Kidney (tissue), 14 donors: ENCODE measurements around the gene FLRT2. TPM values are rescaled to one million over a fixed set of nuclear protein-coding genes. Genes with fewer than 3 reads are reported as not detected.
A peak's percentile ranks its signal among the peaks of the same experiment; 100 is the strongest.

ENCODE experiments used
- DNase-seq, 5 donors: peaks; one replicate each; pipeline ENCODE4 v3.0.0-alpha.2; 2013 to 2020
- FAIRE-seq: peaks from 2 replicates; lab custom pipeline; 2012; peaks lifted over from hg19 to GRCh38; lab: Jason Lieb, UNC
- H3K27ac ChIP-seq, 2 donors: one replicate each; pipeline ENCODE4 v1.7.0; 2013; ENCODE audit warnings: low read depth in 2 of 2, low read length in 2 of 2, inconsistent platforms in 1 of 2
- H3K27me3 ChIP-seq: one replicate; pipeline ENCODE4 v1.7.1; 2013; ENCODE audit warnings: low read length, inconsistent platforms; ENCODE audit not compliant: control insufficient read depth, insufficient read depth
- H3K36me3 ChIP-seq, 3 donors: one replicate each; pipeline versions ENCODE4 v1.7.0 to v1.7.1; 2013; ENCODE audit warnings: low read length in 3 of 3, control low read depth in 1 of 3, inconsistent platforms in 1 of 3; ENCODE audit not compliant: insufficient read depth in 3 of 3, control insufficient read depth in 2 of 3
- H3K4me1 ChIP-seq, 3 donors: one replicate each; pipeline versions ENCODE4 v1.7.0 to v1.7.1; 2013; ENCODE audit warnings: low read length in 3 of 3, inconsistent platforms in 1 of 3, low read depth in 1 of 3; ENCODE audit not compliant: control insufficient read depth in 2 of 3, insufficient read depth in 2 of 3
- H3K4me3 ChIP-seq, 3 donors: one replicate each; pipeline versions ENCODE4 v1.7.0 to v1.8.1; 2013; ENCODE audit warnings: low read length in 3 of 3, control low read depth in 1 of 3, inconsistent platforms in 1 of 3
- H3K9ac ChIP-seq, 3 donors: one replicate each; pipeline versions ENCODE4 v1.7.0 to v1.7.1; 2013; ENCODE audit warnings: low read length in 3 of 3, control low read depth in 1 of 3, inconsistent platforms in 1 of 3
- H3K9me3 ChIP-seq, 3 donors: one replicate each; pipeline versions ENCODE4 v1.7.0 to v1.7.1; 2013; ENCODE audit warnings: low read length in 3 of 3, control low read depth in 1 of 3, inconsistent platforms in 1 of 3; ENCODE audit not compliant: control insufficient read depth in 2 of 3, insufficient read depth in 1 of 3
- intact Hi-C: fragments of 100-400 bp; cut with DNase I; formaldehyde crosslinking; loops from one replicate; pipeline ENCODE4 v1.11.1; 2022
- polyA plus RNA-seq: library from polyadenylated mRNA; stranded (reverse); fragments of 350-450 nt; fragmentation: Illumina TruSeq; extraction: RNeasy Lipid Tissue Mini Kit (QIAGEN cat#74804); gene quantifications from one replicate; pipeline ENCODE4 v1.2.3, GENCODE V29; 2014; ENCODE audit warnings: low read depth, low replicate concordance; ENCODE audit not compliant: insufficient read depth
- total RNA-seq: library from RNA; stranded (reverse); fragmentation: NEBNext Ultra II Directional; extraction: Animal tissue kit (Norgen Biotek cat#: 25700); gene quantifications from one replicate; pipeline ENCODE4 v1.2.1, GENCODE V29; 2021
- TF ChIP-seq, protein P1 (sequence below): IDR thresholded peaks from 3 replicates; pipeline ENCODE4 v1.5.1; 2012; ENCODE audit warnings: mild to moderate bottlenecking, moderate library complexity, borderline replicate concordance; ENCODE audit not compliant: insufficient read depth; ENCODE audit errors: extremely low read depth
- donor health status: control.
- donor health status: control.
- donor health status: control.
- donor health status: control.
- donor health status: control.
- donor health status: DM: yes; HTN: yes; CAD: no.
- donor health status: Normal renal cell carcinoma (clear cell type).

Gene FLRT2
- total and polyA plus RNA-seq, 2 donors from 2014 or later = 1.2 to 16.6 TPM

DNA sequence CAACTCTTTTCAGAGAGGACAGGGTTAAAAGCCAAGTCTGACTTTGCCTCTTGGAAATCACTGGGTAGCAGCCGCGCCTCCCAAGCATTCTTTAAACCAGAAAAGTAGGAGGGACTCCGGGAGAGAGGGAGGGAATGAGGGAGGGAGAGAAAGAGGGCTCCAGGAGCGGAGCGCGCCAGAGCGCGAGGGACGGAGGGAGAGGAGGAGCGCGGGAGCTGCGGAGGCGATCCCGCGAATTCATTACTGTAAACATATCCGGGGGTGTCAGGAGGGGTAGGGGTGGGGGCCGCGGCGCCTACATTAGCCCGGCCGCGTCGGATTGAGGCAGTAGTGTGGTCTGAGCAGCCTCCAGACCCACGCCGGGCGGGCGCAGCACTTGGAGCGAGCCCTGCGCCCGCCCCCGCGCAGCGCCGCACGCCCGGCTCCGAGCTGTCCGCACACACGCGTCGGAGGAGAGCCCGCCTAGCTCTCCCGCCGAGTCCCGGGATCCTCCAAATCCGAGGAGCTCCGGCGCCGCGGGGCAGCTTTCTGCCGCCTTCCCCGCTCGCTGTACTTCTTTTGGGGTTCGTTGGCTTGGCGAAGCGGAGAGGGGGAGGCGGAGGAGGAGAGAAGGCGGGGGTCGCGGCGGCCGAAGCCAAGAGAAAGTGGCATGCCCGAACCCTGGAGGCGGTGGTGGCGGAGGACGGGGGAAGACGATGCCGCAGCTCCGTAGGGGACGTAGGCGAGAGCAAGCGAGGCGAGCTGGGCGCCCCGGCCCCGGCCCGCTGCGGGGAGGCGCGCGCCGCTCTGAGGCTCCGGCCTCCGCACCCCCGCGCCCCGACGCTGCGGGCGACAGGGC lies 3.3 kb downstream of the FLRT2 start:
- Histone ChIP-seq H3K27me3 (peaks cover 2% of the 10 kb centered on the region), H3K4me1 (peaks cover 1 to 18% (median 2%) of the 10 kb centered on the region in 3 donors), H3K4me3 (peak overlapping the region; percentile 9 to 92 (median 67)), H3K9ac (peak overlapping the region in 1 of 3 donors; percentile 92), H3K27ac (peak overlapping the region in 1 of 2 donors; percentile 28), H3K36me3 (no peaks in the 10 kb centered on the region), H3K9me3 (no peaks in the 10 kb centered on the region)
- DNase-seq (peak; percentile 83 to 96 (median 87)), FAIRE-seq (no peak)
- TF ChIP-seq, protein P1, sequence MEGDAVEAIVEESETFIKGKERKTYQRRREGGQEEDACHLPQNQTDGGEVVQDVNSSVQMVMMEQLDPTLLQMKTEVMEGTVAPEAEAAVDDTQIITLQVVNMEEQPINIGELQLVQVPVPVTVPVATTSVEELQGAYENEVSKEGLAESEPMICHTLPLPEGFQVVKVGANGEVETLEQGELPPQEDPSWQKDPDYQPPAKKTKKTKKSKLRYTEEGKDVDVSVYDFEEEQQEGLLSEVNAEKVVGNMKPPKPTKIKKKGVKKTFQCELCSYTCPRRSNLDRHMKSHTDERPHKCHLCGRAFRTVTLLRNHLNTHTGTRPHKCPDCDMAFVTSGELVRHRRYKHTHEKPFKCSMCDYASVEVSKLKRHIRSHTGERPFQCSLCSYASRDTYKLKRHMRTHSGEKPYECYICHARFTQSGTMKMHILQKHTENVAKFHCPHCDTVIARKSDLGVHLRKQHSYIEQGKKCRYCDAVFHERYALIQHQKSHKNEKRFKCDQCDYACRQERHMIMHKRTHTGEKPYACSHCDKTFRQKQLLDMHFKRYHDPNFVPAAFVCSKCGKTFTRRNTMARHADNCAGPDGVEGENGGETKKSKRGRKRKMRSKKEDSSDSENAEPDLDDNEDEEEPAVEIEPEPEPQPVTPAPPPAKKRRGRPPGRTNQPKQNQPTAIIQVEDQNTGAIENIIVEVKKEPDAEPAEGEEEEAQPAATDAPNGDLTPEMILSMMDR = no peak
- intact Hi-C loops = no loop called here

DNA sequence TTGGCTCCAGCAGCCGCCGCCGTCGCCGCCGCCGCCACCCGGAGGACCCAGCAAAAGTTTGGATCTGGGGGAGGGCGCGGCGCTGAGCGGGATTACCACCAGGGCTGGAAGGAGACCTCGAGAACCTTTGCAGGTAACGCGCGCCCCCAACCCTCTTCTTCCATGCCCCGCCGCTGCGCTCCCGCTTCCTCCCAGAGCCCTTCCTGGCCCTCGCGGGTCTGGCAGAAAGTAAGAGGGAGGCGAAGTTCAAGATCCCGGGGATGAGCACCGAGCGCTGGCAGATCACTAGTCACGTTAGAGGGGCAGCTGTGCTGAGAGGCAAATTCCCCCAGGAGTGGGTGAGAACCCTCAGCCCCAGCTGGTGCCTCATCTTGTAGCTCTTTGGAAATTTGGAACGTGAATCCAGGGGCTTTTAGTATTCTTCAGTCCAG lies 3.9 kb downstream of the FLRT2 start:
- DNase-seq (peak; percentile 51 to 69 (median 65)), FAIRE-seq (no peak)
- TF ChIP-seq, protein P1 = no peak
- Histone ChIP-seq H3K9ac (peak overlapping the region in 1 of 3 donors; percentile 96), H3K4me1 (peaks cover 0 to 17% (median 2%) of the 10 kb centered on the region in 3 donors), H3K27me3 (peaks cover 2% of the 10 kb centered on the region), H3K4me3 (peak overlapping the region; percentile 43 to 97 (median 46)), H3K27ac (no peak overlapping the region), H3K36me3 (no peaks in the 10 kb centered on the region), H3K9me3 (no peaks in the 10 kb centered on the region)
- intact Hi-C loops = no loop called here

DNA sequence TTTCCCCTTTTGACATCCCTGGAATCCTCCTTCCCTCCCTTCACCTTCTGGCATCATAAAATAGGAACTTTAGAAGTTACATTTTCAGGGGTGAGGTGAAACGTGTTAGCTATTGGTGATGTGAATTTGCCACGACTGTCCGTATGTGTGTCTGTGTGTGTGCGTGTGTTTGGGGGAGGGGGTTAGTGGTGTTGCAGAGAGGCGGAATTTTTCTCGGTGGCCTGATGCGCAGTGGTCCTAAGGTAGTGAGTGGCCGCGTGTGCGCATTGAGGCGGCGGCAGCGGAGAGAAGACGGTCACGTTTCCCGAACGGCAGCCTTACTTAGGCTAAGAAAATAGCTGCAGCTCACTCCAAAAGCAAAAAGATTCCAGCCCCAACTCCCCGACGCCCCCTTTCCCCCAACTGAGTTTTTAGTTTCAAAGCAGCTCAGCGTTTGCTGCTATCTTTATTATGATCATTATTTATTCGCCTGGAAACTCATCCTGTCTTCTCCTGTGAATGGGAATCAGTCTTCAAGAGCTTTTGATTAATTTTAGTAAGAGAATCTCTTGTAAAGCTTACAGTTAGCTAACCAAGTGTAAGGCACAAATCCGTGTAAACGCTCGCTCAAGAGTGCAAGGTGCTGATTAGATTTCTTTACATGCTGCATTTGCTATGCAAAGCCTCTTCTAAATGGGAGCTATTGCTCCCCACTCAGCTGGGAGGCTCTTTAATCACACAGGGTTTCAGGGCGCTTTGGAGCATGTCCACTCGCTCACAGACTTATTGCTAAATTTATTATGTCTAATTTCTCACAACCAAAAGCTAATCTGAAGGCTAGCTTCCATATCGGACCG lies 4.7 kb downstream of the FLRT2 start:
- FAIRE-seq (no peak), DNase-seq (peak; percentile 29 to 65 (median 62))
- H3K27ac ChIP-seq = peak overlapping the region in 1 of 2 donors; percentile 32
- H3K4me3 ChIP-seq = peak overlapping the region; percentile 43 to 97 (median 46)
- H3K9me3 ChIP-seq = no peaks in the 10 kb centered on the region
- peak overlapping the region in 1 of 3 donors; percentile 96 for H3K9ac ChIP-seq
- intact Hi-C loops = no loop called here
- H3K27me3 ChIP-seq = peaks cover 2% of the 10 kb centered on the region
- H3K4me1 ChIP-seq = peaks cover 0 to 16% (median 2%) of the 10 kb centered on the region in 3 donors
- H3K36me3 ChIP-seq = no peaks in the 10 kb centered on the region
- TF ChIP-seq, protein P1 = no peak
